ENCODE data around the gene SALL2. TPM values are rescaled to one million over a fixed set of nuclear protein-coding genes. Genes with fewer than 3 reads are reported as not detected.

Gene SALL2
- total RNA-seq, 1 experiment from 2014 or later = 0.47 TPM

DNA sequence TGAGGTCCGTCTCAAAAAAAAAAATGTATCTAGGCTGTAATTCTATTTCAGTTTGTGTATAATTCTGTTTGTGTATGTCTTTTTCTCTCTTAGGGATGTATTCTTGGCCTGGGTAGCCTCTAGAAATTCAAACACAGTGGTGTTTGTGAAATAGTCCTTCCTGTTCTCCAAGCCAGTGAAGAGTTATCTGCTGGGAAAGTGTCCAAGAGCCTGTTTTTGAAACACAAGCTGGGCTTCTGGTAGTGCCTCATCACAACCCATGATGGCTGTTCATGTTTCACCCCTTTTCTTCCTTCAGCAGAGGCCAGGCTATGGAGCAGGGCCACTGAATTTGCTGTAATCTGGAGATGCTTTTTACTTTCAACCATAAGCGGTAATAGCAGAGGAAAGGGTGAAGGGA lies 29.7 kb downstream of the SALL2 start (continued):
- TF ChIP-seq ZFX (IDR thresholded peaks at IDR 0.05) (no peak), CTCF (IDR thresholded peaks at IDR 0.05 in 2 of 3, conservative IDR thresholded peaks at IDR 0.05 in 1 of 3; ENCODE audit: borderline replicate concordance in 1 of 3, insufficient read depth in 1 of 3, low read depth in 2 of 3, low read length in 2 of 3) (no peak), YY1 (IDR thresholded peaks at IDR 0.05; ENCODE audit: extremely low read depth, insufficient replicate concordance, low read depth, low read length) (no peak), EZH2phosphoT487 (IDR thresholded peaks at IDR 0.05; ENCODE audit: borderline replicate concordance) (no peak), EGR1 (IDR thresholded peaks at IDR 0.05; ENCODE audit: low read depth) (no peak), POLR2AphosphoS5 (IDR thresholded peaks at IDR 0.05; ENCODE audit: low read depth, low read length) (no peak), SP1 (IDR thresholded peaks at IDR 0.05; ENCODE audit: low read depth) (no peak)
- TF ChIP-seq, protein P1, sequence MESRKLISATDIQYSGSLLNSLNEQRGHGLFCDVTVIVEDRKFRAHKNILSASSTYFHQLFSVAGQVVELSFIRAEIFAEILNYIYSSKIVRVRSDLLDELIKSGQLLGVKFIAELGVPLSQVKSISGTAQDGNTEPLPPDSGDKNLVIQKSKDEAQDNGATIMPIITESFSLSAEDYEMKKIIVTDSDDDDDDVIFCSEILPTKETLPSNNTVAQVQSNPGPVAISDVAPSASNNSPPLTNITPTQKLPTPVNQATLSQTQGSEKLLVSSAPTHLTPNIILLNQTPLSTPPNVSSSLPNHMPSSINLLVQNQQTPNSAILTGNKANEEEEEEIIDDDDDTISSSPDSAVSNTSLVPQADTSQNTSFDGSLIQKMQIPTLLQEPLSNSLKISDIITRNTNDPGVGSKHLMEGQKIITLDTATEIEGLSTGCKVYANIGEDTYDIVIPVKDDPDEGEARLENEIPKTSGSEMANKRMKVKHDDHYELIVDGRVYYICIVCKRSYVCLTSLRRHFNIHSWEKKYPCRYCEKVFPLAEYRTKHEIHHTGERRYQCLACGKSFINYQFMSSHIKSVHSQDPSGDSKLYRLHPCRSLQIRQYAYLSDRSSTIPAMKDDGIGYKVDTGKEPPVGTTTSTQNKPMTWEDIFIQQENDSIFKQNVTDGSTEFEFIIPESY (IDR thresholded peaks at IDR 0.05; ENCODE audit: extremely low read depth, insufficient replicate concordance, low read length) = no peak

Measured in HCT116 (cell line).